Epidermal melanocyte (primary cell): ENCODE results near the gene SPART.
"Not testable (repeated sequence)": the region's sequence is repeated elsewhere in the genome, so short reads cannot be mapped to it uniquely, and the experiment has no call there.

ENCODE experiments used
- DNase-seq: peaks from one replicate; pipeline ENCODE4 v3.0.0; 2011; ENCODE audit warnings: low spot score; ENCODE audit not compliant: insufficient read length

SPART gene

DNA sequence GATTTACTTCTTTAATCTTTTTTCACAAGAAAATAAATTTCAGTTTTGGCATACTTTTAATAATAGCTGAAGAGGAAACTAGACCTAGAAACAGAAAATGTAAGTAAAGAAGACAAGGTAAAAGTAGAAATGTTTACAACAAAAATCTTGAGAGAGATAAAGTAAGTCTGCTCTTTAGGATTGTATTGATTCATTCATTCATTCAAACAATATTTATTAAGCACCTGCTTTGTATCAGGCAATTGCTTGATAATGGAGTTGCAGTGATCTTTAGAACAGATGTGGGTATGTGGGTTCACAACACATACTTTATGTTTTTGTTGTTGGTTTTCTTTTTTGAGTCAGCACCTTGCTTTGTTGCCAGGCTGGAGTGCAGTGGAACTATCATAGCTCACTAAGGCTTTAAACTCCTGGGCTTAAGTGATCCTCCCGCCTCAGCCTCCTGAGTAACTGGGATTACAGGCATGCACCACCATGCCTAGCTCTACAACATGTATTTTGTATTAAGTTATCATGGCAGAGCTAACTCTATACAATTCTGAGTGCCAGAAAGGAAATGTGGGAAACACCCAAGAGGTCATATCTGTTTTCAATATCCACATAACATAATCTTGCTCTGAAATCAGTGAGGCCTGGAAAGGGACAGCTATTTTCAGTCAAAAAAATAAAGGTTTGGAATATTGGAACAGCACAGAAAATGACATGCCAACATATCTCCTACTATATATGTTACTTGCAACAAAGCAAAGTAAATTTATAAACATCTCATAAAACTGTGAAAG, 8.8 kb upstream of the SPART start:
- no peak for DNase-seq

DNA sequence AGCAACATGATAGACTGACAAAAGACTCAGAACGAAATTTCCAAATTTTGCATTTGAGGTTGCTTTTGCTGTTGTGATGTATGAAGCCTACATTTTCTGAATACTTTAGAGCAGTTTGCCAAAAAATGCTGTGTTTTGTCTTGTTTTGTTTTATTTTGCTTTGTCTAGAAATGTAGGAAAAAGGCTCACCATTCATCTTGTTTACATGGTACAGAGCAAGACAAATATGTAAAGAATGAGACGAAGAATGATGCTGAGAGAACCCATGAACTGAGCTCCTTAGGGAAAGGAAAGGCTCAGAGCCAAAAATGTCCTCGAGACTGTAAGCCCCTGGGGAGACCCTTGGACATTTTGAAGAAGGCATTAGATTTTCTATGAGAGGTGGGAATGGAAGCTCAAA, 6.8 kb upstream of the SPART start:
- no peak for DNase-seq

DNA sequence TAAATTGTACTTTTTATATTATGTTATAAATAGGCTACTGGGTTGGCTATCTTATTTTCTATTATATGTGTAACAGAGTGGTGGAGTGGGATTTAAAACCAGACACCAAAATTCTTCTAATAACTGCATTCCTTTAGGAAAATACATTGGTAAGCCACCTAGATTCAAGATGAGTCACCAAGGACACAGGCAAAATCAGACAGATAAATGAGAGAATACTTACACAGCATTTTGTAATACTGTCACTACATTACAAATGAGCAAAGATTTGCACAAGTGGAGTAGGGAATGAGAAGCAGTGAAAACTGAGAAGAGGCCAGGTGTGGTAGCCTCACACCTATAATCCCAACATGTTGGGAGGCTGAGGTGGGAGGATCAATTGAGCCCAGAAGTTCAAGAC, 6.2 kb upstream of the SPART start:
- DNase-seq = no peak

DNA sequence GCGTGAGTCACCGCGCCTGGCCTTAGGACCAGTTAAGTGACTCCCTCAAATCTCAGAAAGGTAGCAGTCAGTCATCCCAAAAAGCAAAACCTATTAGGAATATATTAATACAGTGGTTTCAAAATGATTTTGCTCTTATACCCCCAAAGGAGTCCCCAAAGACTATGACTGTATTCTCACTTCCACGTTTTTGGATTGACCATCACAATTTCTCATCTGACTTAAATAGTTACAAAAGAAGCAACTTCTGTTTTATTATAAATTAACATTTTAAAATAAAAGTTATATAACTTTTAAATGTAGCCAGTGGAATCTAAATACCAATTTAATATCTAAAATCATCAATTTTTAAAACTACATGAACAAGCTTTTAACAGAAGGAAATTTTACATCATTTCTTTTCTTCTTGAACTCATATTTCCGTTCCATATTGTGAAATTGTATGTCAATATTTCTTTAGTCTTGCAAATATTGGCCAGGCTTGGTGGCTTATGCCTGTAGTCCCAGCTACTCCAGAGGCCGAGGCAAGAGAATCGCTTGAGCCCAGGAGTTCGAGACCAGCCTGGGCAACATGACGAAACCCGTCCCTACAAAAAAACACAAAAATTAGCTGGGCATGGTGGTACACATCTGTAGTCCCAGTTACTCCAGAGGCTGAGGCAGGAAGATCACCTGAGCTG, 1.5 kb upstream of the SPART start:
- no peak for DNase-seq

DNA sequence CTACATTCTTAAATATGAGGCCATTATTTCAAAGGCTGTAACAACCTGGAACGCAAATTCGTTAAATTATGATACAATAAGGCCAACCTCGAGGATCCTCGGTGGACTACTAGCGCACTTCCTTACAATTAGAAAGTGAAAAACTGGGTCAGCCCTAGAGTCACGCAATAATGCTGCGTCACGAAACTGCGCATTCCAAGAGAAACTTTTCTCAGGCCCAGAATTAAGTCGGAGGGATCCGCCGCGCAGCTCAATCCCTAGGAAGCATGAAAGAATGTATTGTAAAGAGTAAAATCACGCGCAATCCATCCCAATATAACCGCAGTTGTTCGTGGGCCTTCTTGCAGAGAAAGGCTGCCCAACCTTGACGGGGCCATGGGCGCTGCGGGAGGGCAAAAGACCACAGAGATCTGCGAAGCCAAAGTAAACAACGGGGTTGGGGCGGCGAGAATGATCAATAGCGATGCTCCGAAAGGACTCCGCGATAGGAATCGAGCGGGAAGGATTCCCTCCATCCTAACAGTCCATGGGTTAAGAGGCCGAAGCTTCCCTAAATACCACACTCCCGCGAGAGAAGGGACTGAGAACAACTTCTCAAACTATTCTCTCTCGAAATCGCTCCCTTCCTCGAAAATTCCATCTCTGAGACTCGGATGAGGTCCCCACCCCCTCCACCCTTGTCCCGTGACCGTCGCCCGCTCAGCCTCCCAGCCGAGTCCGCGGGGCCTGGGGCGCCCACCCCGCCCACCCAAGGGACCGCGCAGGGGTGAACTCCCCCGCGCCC, 564 bp downstream of the SPART start:
- DNase-seq = peak; percentile 28

DNA sequence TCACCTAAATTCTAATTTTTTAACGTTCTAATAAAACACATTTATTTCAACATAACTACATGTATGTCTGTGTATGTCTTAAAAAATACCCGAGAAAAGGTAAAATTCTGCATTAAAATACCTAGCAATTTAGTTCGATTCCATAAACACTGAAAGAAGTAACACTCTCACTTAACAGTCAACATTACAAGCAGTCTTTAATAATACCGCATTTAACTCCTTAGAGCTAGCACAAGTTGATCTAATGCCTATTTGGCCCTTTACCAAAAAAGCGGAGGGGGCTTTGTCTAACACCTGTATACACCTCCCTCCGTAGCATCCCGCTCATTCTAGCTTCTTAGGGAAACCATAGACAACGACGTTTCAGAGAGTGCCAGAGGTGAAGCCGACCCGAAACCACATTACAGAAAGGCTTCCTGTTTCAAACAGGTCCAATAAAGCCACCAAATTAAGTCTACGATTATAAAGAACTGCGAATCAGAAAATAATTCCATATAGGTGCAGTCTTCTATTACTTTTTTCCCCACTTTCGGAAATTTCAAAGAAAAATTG, 1.2 kb downstream of the SPART start:
- DNase-seq = no peak

DNA sequence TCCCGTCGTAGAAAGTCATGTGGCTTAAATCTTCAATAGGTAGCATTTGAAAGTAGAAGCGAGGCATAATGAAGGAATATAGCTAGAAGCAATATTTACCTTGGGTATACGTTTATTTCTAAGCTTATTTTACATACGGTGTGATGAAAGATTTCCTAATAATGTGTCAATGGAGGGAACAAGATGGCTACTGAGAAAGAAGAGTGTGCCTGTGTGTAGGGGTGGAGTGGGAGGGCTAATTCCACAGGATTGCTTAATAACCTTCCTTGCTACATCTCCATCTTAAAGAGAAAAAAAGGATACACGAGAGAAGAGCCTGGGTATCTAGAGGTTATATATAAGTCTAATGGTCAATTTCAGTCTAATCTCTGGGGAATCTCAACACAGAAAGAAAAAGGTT, 2.0 kb downstream of the SPART start:
- no peak for DNase-seq

DNA sequence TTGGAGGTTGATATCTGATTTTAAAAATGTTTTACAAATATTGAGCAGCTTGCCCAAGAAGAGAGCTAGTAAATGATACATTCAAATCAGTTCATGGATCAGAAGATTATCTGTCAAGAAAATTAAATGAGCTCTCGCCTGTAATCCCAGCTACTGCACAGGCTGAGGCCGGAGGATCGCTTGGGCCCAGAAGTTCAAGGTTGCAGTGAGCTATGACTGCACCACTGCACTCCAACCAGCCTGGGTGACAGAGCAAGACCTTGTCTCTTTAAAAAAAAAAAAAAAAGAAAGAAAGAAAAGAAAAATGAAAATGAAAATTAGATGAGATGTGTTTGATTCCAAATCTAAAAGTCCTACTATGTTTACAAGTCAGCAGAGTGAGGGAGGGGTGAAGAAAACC, 2.4 kb downstream of the SPART start:
- DNase-seq = no peak

DNA sequence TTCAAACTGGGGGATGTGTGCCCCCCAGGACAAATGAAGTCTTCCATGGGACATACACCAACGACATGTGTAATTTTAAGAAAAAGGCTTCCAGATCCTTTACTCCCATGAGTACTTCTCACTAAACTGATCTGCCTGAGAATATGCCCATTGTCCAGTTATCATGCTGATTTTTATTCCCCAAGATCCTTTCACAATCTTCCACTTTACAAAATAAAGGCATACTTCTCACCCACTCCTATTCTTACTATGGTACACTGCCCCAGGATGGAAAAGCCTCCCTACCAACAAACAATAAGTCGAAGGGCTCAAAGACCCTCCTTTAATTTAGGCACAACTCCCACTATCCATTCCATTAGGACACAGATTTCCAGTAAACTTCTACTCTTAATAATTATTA, 3.5 kb downstream of the SPART start:
- no peak for DNase-seq

DNA sequence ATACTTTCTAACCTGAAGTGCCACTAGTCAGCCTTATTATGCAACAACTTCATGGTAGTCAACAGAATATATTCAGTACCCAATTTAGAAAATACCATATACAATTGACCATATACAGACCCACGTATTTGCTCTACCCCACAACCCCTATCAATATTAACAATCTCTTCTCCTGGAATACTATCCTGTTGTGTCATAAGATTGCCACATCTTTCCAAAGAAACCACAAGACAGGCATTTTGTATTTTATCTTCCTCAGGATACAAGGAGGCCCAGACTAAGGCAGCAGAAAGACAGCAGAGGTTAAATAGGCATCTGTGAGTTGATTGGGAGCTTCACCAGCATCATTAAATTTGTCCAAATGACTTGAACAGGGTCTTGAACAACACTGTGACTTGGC, 4.5 kb downstream of the SPART start:
- DNase-seq = no peak

DNA sequence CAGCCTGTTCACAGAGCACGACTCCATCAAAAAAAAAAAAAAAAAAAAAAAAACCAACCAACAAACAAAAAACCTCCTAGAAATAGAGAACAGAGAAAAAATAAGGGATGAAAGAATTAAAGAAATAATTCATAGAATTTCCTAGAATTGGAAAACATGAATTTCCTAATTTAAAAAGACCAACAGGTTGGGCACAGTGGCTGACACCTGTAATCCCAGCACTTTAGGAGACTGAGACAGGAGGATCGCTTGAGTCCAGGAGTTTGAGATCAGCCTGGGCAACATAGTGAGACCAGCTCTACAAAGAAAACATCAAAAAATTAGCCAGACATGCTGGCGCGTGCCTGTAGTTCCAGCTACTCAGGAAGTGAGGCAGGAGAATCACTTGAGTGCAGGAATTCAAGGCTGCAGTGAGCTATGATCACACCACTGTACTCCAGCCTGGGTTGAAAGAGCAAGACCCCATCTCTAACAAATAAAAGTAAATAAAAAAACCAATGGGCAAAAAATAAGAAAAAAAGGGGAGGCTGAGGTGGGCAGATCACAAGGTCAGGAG, 6.5 kb downstream of the SPART start:
- no peak for DNase-seq

DNA sequence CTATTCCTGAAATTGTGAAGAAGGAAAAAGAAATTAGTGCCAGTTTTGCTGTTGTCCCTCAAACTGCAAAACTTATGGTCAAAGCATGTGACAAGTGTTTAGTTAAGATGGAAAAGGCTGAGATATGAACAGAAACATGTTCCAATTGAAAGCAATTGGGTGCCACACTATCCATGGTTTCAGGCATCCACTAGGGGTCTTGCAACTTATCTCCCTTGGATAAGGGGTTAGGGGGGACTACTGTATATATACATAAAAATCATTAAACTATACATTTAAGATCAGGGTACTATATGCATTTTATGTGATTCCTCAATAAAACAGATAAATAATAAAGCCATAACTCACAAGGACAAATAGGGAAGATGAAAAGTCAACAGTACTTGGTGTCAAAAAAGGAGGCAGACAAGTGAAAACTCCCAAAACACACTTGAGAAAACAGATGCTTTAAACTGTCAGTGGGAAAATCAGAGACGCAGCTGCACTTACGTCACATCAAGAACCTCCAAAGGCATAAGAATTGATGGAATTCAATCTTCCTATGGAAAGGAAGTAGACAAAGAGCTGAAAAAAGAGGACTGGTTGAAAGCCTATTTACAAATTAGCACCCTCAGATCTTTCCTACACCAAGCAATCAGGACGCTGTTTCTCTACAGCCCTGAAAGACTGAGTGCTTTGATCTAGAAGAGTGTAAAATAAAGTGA, 8.1 kb downstream of the SPART start:
- DNase-seq = no peak

DNA sequence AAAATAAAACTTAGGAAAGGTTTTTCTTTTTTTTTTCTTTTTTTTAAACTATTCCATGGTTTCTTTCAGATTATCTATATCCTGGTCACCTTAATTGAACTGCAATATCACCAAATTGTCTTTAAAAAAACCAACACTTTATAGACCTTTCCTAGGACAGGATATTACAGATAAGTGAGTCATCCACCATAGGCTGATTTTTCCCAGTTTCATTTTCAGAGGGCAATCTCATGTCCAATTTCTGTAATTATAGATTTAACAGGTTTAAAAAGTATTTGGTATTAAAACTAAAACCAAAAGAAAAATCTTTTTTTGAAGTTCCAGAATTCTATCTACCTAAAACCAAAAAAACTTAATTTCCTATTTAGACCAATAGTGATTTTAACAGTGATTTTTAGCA, 13.2 kb downstream of the SPART start:
- no peak for DNase-seq

DNA sequence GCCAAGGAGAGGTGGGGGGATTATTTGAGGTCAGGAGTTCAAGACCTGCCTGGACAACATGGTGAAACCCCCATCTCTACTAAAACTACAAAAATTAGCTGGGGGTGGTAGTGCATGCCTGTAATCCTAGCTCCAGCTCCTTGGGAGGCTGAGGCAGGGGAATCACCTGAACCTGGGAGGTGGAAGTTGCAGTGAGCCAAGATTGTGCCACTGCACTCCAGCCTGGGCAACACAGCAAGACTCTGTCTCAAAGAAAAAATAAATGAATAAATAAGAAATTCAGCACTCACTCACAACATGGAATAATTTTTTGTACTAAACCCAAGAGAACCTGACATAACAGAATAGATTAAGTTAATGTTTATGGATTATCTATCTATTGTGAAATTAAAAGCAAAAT, 13.9 kb downstream of the SPART start:
- DNase-seq = not testable (repeated sequence)

DNA sequence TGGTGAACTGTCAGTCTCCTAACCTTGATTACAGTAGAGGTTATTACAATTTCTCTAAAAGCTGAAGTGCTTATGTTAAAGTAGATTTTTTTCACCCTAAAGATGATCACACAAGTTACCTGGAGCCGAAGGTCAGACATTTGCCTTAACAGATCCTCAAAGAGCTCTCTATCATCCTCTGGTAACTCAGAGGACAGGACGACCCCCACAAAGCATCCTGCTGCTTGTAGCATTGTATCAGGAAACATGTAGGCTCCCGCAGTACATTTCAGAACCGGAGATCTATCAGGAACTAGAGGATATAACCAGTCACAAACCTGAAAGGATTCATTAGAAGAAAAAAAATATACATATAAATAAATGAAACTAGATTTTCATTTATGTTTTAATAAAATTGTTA, 14.9 kb downstream of the SPART start:
- no peak for DNase-seq

DNA sequence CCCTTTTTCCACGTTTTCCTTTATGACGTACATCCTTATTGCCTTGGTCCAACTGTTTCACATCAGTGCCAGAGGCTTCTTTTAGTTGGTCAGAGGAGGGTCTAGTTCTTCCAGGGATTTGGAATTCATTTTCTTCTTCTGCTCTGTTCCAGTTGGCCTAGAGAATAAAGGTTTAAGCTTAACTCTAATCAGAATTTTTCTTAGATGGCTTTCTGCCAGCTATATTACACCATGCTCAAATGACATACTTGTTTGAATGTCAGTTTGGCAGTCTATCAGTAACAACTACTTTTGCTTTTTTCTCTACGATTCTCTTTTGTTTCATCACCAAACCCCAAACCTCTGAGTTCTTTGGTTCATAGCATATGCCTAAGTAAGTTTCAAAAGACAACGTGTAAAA, 16.8 kb downstream of the SPART start:
- DNase-seq = no peak

DNA sequence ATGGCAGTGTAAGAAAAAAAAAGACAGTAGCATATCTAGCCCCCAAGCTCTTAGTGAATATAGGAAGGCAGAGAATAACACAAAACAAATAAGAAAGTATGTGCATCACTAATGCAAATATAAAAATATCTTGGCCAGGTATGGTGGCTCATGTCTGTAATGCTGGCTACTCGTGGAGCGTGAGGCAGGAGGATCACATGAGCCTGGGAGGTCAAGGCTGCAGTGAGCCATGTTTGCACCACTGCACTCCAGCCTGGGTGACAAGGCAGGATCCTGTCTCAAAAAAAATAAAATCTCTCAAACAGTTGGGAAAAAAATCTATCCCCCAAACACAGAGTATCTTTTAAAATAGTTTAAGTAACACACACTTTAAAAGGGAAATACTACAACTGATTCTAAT, 17.4 kb downstream of the SPART start:
- no peak for DNase-seq

DNA sequence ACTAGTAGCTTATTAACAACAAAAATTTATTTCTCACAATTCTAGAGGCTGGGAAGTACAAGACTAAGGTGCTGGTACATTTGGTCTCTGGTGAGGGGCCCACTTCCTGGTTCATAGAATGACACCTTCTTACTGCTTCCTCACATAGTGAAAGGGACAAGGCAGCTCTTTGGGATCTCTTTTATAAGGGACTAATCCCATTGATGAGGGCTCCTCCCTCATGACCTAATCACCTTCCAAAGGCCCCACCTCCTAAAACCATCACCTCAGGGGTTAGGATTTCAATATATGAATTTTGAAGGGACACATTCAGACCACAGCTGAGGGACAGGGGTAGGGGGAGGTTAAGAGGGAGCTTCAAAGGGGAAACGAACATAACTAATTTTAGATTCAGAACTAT, 20.3 kb downstream of the SPART start:
- no peak for DNase-seq

DNA sequence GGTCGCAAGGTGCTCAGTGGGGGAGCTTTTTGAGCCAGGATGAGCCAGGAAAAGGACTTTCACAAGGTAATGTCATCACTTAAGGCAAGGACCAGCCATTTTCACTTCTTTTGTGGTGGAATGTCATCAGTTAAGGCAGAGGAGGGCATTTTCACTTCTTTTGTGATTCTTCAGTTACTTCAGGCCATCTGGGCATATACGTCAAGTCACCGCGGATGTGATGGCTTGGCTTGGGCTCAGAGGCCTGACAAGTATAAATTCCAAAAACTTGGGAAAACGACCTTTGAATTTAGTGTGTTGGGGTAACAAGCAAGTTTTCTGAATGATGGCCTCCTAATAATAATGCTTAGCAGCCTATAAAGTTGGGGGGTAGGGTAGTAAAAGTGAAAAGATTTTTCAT, 21.3 kb downstream of the SPART start:
- not testable (repeated sequence) for DNase-seq

DNA sequence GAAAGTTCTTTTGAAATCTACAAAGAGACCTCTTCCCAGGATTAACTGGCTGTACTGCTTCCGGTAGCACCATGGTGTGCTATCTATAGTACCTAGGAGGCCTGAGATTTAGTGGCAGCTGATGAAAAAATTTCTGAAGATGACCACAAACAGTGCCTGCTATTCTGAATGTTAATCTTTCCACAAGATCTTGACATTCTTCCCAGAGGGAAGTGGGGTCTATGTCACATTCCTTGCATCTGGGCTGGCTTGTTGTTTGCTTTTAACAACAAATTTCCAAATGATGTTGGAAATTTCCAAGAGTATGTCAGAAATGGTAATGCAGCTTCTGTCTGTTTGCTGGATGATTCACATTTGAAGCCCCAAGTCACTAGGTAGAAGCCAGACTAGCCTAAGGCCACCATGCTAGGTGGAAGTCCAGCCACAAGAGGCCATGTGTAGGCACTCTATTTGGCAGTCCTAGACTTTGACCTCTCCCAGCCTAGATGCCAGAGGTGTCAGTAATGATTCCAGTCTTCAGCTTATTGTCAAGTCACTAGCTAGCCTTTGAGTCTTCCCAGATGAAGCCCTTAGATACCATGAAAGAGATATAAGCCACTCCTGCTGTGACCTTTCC, 22.1 kb downstream of the SPART start:
- DNase-seq = no peak

DNA sequence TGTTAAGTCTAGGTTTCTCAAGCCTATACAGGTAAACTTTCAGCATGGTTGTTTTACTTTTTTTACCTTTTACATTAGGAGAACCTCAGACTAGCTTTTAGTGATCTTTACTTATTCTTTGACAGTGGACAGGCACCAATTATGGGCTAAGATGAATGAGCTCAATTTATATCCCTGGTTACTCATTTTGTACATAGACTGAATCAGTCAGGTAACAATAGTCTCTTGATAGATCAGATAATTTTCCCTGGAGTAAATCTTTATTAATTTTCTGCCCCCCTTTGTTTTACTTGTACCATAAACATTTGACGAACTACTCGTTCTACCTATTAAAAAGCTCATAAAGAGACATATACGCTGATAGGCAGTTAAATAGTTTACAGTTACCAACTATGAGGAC, 22.8 kb downstream of the SPART start:
- no peak for DNase-seq
